Ovary (tissue), 10 donors: ENCODE results near the gene PLXNA3. TPM values are rescaled to one million over a fixed set of nuclear protein-coding genes. Genes with fewer than 3 reads are reported as not detected.
A peak's percentile ranks its signal among the peaks of the same experiment; 100 is the strongest.

ENCODE experiments used
- DNase-seq, 5 donors: peaks; one replicate each; pipeline ENCODE4 v3.0.0-alpha.2; 2019 to 2020
- H3K27ac ChIP-seq, 2 donors: fragments of 200-600 bp; one replicate each; pipeline versions ENCODE4 v1.5.1 to v1.8.0; 2019 to 2022
- H3K27me3 ChIP-seq: fragments of 200-600 bp; one replicate; pipeline ENCODE4 v1.8.0; 2022
- H3K36me3 ChIP-seq: fragments of 200-600 bp; sonication (generic); one replicate; pipeline ENCODE4 v1.5.1; 2019
- H3K4me1 ChIP-seq: one replicate; pipeline ENCODE4 v1.8.1; 2013; ENCODE audit warnings: mild to moderate bottlenecking, moderate library complexity; ENCODE audit not compliant: insufficient read depth
- H3K4me3 ChIP-seq: fragments of 200-600 bp; sonication (generic); one replicate; pipeline ENCODE4 v1.5.1; 2017
- H3K9me3 ChIP-seq, 2 donors: fragments of 200-600 bp in 1 of 2; sonication (generic) in 1 of 2; one replicate each; pipeline versions ENCODE4 v1.5.1 to v1.8.1; 2013 to 2019; ENCODE audit warnings: mild to moderate bottlenecking in 1 of 2, moderate library complexity in 1 of 2
- CTCF ChIP-seq, 3 donors: fragments of 450-650 bp in 2 of 3; fragments of 200-600 bp in 1 of 3; IDR thresholded peaks; one replicate each; pipeline versions ENCODE4 v1.5.1 to v1.8.0; 2016 to 2022; ENCODE audit warnings: antibody characterized with exemption in 3 of 3, mild to moderate bottlenecking in 1 of 3
- EP300 ChIP-seq: sonication (generic); formaldehyde crosslinking; IDR thresholded peaks from one replicate; pipeline ENCODE4 v1.6.1; 2017; ENCODE audit warnings: antibody characterized with exemption
- POLR2A ChIP-seq: fragments of 450-650 bp; IDR thresholded peaks from one replicate; pipeline ENCODE4 v1.6.1; 2017; ENCODE audit warnings: antibody characterized with exemption, mild to moderate bottlenecking, moderate library complexity
- WGBS, 3 donors: extraction: QIAGEN DNeasy Blood & Tissue Kit in 1 of 3; methylation state at CpG; one replicate each; pipeline versions ENCODE4 v1.1.5 to v1.1.7; 2013 to 2017; 5-methylcytosine and 5-hydroxymethylcytosine counted together
- intact Hi-C, 4 donors: fragments of 100-400 bp; cut with DNase I; formaldehyde crosslinking; loops; one replicate each; pipeline versions ENCODE4 v1.11.0 to v1.15.1; 2022 to 2023
- long read RNA-seq, 3 donors: library from polyadenylated mRNA in 2 of 3; unstranded in 2 of 3; transcript quantifications; one replicate each; pipeline ENCODE4 v2.0.0 and lab custom pipeline, GENCODE V29; 2021 to 2026
- polyA plus RNA-seq, 2 donors: library from polyadenylated mRNA; stranded (reverse); fragments of 200-250 nt in 1 of 2; fragments of 350-450 nt in 1 of 2; fragmentation: Illumina TruSeq in 1 of 2; extraction: RNeasy Lipid Tissue Mini Kit (QIAGEN cat#74804) in 1 of 2; gene quantifications; one replicate each; pipeline ENCODE4 v1.2.3, GENCODE V29; 2013 to 2014
- total RNA-seq, 7 donors: library from RNA; depleted of rRNA in 2 of 7; stranded (reverse); fragments of >200 nt in 2 of 7; fragmentation: NEBNext Ultra II Directional in 3 of 7; extraction: Animal tissue kit (Norgen Biotek cat#: 25700) in 3 of 7; gene quantifications; one replicate each; pipeline versions ENCODE4 v1.1.0 to v1.2.4, GENCODE V29; 2016 to 2023
- donor health status: DM: no; HTN: no; CAD: no; lungs with moderate emphysema.
- donor health status: DM: no; HTN: no; CAD: no.
- donor health status: Bipolar disorder and iron deficiency.
- donor health status: DM: yes; HTN: yes; CAD: no.
- donor health status: DM: no; HTN: no; CAD: no.
- donor health status: DM: yes; HTN: yes; CAD: no.

The PLXNA3 gene
- total RNA-seq (100 to 1,000 TPM in 1 of 7 donors, 10 to 100 TPM in 5, 1 to 10 TPM in 1; 9.5 to 118 (median 50.9) TPM), polyA plus RNA-seq (10 to 100 TPM; 11.0 to 17.0 TPM)
- long read RNA-seq, donor 1, partial matches to known transcripts: 26 of 40 reads
- long read RNA-seq, donor 1, other reads (novel, unspliced or antisense): 14 of 40 reads
- long read RNA-seq, donor 2, partial matches to known transcripts: 11 of 17 reads
- long read RNA-seq, donor 2, other reads (novel, unspliced or antisense): 0 of 17 reads
- long read RNA-seq, donor 3, full-length matches to known transcripts: 2 of 55 reads
- long read RNA-seq, donor 3, partial matches to known transcripts: 24 of 55 reads
- long read RNA-seq, donor 3, other reads (novel, unspliced or antisense): 29 of 55 reads

GRCh38 chrX:154458116-154458953, at the start of gene PLXNA3:
TSS of gene PLXNA3 (plus strand) at chrX:154458281. CDS start at chrX:154460184, 1,903 bp downstream.
- peak within 1 kb of the TSS; percentile 51 to 73 for H3K27ac ChIP-seq
- peak in 4 of 5 donors; percentile 55 to 76 (median 66) for DNase-seq
- H3K9me3 ChIP-seq: no peaks in the 10 kb centered on the region
- no peaks in the 10 kb centered on the region for H3K36me3 ChIP-seq
- H3K4me1 ChIP-seq: no peaks in the 10 kb centered on the region
- WGBS, 3 donors: 21 to 43% (median 34%) methylated on average over 12 to 88 of the region's 88 CpGs
- no peaks in the 10 kb centered on the region for H3K27me3 ChIP-seq
- no peak for TF ChIP-seq EP300
- TF ChIP-seq POLR2A: peak; percentile 40
- H3K4me3 ChIP-seq: peak within 1 kb of the TSS; percentile 50
- intact Hi-C loops: no loop called here

DNA sequence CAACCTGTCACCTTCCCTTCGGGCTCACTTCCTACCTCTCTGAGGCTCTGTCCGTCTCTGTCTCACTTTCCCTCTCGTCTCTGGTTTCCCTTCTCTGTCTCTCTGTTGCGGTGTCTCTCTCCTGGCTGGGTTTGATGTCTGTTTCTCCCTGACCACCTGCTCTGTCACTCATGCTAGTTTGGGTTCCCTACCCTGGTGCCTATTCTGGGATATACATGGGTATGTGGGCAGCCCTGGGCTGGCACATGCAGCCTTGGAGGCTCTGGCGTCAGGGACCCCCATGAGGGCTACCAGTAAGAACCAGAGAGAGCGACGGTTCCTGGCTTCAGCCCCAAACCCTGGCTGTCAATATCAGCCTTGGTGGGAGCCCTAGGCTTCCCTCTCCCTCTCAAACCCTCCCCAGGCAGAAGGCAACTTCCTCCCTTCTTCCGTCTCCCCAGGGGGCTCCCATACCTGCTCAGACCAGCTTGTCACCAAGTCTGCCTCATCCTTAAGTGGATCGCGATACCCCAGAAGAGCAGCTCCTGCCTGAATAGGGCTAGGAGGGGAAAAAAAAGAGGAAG, 49.3 kb upstream of the PLXNA3 start:
- no peak overlapping the region for H3K4me3 ChIP-seq
- H3K27me3 ChIP-seq: no peaks in the 10 kb centered on the region
- no peaks in the 10 kb centered on the region for H3K4me1 ChIP-seq
- 71 to 74% (median 72%) methylated on average over 10 of the region's 10 CpGs for WGBS, 3 donors
- H3K27ac ChIP-seq: no peak overlapping the region
- no peaks in the 10 kb centered on the region for H3K36me3 ChIP-seq
- intact Hi-C loops: no loop called here
- DNase-seq: no peak
- TF ChIP-seq CTCF (IDR thresholded peaks at IDR 0.05) (no peak), EP300 (no peak), POLR2A (no peak)
- H3K9me3 ChIP-seq: no peaks in the 10 kb centered on the region

DNA sequence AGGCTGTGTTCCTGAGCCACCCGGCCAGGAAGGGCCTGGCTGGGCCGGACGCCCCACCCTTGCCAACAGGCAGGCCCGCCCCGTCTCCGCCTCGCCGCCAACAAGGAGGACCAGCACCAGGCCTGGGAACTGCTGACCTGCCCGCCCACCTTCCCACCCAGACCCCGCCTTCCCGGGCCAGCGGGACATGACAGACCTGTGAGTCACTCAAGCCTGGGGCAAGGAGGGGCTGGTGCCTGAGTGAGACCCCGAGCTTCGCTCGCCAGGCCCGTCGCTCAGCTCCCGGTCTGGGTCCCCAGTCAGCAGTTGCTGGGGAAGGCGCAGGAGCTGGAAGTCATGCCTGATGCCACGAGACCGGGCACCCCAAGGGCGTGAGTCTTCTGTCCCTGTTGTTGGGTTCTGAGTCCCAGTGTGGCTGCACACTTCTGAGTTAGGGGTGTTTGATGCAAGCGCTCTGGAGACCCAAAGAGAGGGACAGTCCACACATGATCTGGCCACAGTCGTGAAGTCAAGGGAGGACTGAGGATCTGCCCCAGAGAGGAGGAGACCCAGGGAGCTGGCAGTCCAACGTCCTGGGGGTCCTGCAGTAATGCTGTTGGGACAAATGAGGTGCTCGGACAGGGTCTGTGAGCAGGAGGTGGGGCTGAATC, 48.7 kb upstream of the PLXNA3 start, which contains the start of gene DNASE1L1:
TSS of gene DNASE1L1 (minus strand) at position 33 of the 650 bp plus-strand sequence. CDS start 3,686 bp downstream, outside the sequence.
- no peaks in the 10 kb centered on the region for H3K27me3 ChIP-seq
- intact Hi-C loops: no loop called here
- H3K27ac ChIP-seq: no peak within 1 kb of the TSS
- no peak within 1 kb of the TSS for H3K4me3 ChIP-seq
- TF ChIP-seq CTCF (IDR thresholded peaks at IDR 0.05): no peak
- no peak for TF ChIP-seq POLR2A
- TF ChIP-seq EP300: no peak
- 65 to 73% (median 67%) methylated on average over 18 to 26 of the region's 26 CpGs for whole genome bisulfite sequencing, 3 donors
- H3K9me3 ChIP-seq: no peaks in the 10 kb centered on the region
- no peaks in the 10 kb centered on the region for H3K36me3 ChIP-seq
- DNase-seq: peak in 2 of 5 donors; percentile 58 to 60
- no peaks in the 10 kb centered on the region for H3K4me1 ChIP-seq

GRCh38 chrX:154411981-154412340, 46.1 kb upstream of the PLXNA3 start:
- peak; percentile 21 for TF ChIP-seq POLR2A
- TF ChIP-seq EP300: no peak
- H3K4me1 ChIP-seq: no peaks in the 10 kb centered on the region
- no peaks in the 10 kb centered on the region for H3K36me3 ChIP-seq
- peak; percentile 72 to 81 (median 74) for DNase-seq
- H3K27me3 ChIP-seq: no peaks in the 10 kb centered on the region
- WGBS, 3 donors: 33 to 40% (median 39%) methylated on average over 21 to 29 of the region's 29 CpGs
- H3K4me3 ChIP-seq: peak overlapping the region; percentile 69
- H3K27ac ChIP-seq: peak overlapping the region; percentile 64 to 88
- intact Hi-C loops: no loop called here
- H3K9me3 ChIP-seq: no peaks in the 10 kb centered on the region

- intact Hi-C loops: no loop called here
- H3K27me3 ChIP-seq: no peaks in the 10 kb centered on the region
- no peaks in the 10 kb centered on the region for H3K36me3 ChIP-seq
- H3K4me1 ChIP-seq: no peaks in the 10 kb centered on the region
- no peak for TF ChIP-seq POLR2A
- no peak for TF ChIP-seq CTCF (IDR thresholded peaks at IDR 0.05)
- TF ChIP-seq EP300: no peak
- H3K27ac ChIP-seq: peak overlapping the region in 1 of 2 donors; percentile 88
- no peak for DNase-seq
- 64 to 67% (median 64%) methylated on average over 4 of the region's 4 CpGs for WGBS, 3 donors
- H3K9me3 ChIP-seq: no peaks in the 10 kb centered on the region
- peak overlapping the region; percentile 69 for H3K4me3 ChIP-seq
These were observed 45.6 kb upstream of the PLXNA3 start for GRCh38 chrX:154412468-154412867.
